Karpas-422 (cell line): ENCODE data around the gene KLK14. TPM values are rescaled to one million over a fixed set of nuclear protein-coding genes. Genes with fewer than 3 reads are reported as not detected.

Experiments
- DNase-seq: peaks from one replicate; pipeline ENCODE4 v3.0.0-alpha.2; 2015
- H2AFZ ChIP-seq: fragments of 200-600 bp; sonication (generic); 2 replicates; pipeline ENCODE4 v1.6.1; 2014; ENCODE audit warnings: antibody characterized with exemption, low read length, mixed read lengths
- H3K27ac ChIP-seq: fragments of 200-600 bp; sonication (generic); 2 replicates; pipeline ENCODE4 v1.5.1; 2014; ENCODE audit warnings: mild to moderate bottlenecking, low read length, moderate library complexity
- H3K27me3 ChIP-seq: fragments of 200-600 bp; sonication (generic); 2 replicates; pipeline ENCODE4 v1.6.1; 2014; ENCODE audit warnings: low read length, mixed read lengths
- H3K36me3 ChIP-seq: fragments of 200-600 bp; sonication (generic); 2 replicates; pipeline ENCODE4 v1.6.1; 2014; ENCODE audit warnings: low read length, mixed read lengths; ENCODE audit not compliant: insufficient read depth
- H3K4me1 ChIP-seq: fragments of 200-600 bp; sonication (generic); 2 replicates; pipeline ENCODE4 v1.6.1; 2014; ENCODE audit warnings: mild to moderate bottlenecking, low read length, mixed read lengths
- H3K4me2 ChIP-seq: fragments of 200-600 bp; sonication (generic); 2 replicates; pipeline ENCODE4 v1.6.1; 2014; ENCODE audit warnings: low read length, low read depth, mild to moderate bottlenecking; ENCODE audit not compliant: poor library complexity, severe bottlenecking
- H3K4me3 ChIP-seq: fragments of 200-600 bp; sonication (generic); 2 replicates; pipeline ENCODE4 v1.5.1; 2014; ENCODE audit warnings: mild to moderate bottlenecking, antibody characterized with exemption, low read length, mixed read lengths
- H3K79me2 ChIP-seq: fragments of 200-600 bp; sonication (generic); 2 replicates; pipeline ENCODE4 v1.6.1; 2014; ENCODE audit warnings: mild to moderate bottlenecking, low read length, mixed read lengths
- H3K9ac ChIP-seq: fragments of 200-600 bp; sonication (generic); 2 replicates; pipeline ENCODE4 v1.6.0; 2014; ENCODE audit warnings: low read length
- H3K9me2 ChIP-seq: fragments of 200-600 bp; sonication (generic), shearing (Covaris generic); replicated peaks from 2 replicates; pipeline ENCODE4 v1.6.0; 2014; ENCODE audit warnings: mild to moderate bottlenecking, low read length, moderate library complexity; ENCODE audit not compliant: insufficient read depth
- H3K9me3 ChIP-seq: fragments of 300-700, 200-600 bp; sonication (generic); 2 replicates; pipeline ENCODE4 v1.6.1; 2014; ENCODE audit warnings: low read length, mixed read lengths
- H4K20me1 ChIP-seq: fragments of 200-600 bp; sonication (generic); 2 replicates; pipeline ENCODE4 v1.6.1; 2014; ENCODE audit warnings: mild to moderate bottlenecking, antibody characterized with exemption, low read length, low read depth; ENCODE audit not compliant: insufficient read depth
- total RNA-seq: library from RNA; depleted of rRNA; stranded (reverse); fragments of >200 nt; shearing (Covaris generic); gene quantifications from 2 replicates; pipeline ENCODE4 v1.2.3, GENCODE V29; 2014; ENCODE audit warnings: low replicate concordance

Gene KLK14
- total RNA-seq, 1 experiment from 2014 or later: 0.48 TPM

DNA sequence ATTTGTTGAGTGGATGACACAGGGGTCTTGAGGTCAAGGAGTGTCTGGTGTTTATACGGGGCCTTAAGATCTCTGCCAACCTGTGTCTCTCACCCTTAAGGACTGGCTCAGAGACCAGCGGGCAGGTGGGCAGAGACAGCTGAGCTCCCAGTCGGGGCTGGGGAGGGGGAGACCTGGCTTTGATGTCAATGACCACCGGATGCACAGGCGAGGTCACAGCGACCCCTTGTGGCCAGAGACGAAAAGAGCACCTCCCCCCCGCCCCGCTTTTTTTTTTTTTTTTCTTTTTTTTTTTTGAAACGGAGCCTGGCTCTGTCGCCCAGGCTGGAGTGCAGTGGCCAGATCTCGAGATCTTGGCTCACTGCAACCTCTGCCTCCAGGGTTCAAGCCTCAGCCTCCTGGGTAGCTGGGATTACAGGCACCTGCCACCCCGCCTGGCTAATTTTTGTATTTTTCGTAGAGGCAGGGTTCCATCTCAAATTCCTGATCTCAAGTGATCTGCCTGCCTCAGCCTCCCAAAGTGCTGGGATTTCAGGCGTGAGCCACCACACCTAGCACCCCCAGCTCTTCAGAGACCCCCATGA lies 12.1 kb upstream of the KLK14 start:
- DNase-seq: peak; percentile 81
- no peaks in the 10 kb centered on the region for H3K9me2 ChIP-seq

GRCh38 chr19:51093510-51094345 lies 11.0 kb upstream of the KLK14 start:
- 0 out of 2 replicates have a peak, but pooled peaks cover 4% of the 10 kb centered on the region for H3K36me3 ChIP-seq
- H2AFZ ChIP-seq: no peak overlapping the region
- no peak for DNase-seq
- no peak overlapping the region for H3K27ac ChIP-seq
- no peaks in the 10 kb centered on the region for H3K4me1 ChIP-seq
- no peaks in the 10 kb centered on the region for H3K27me3 ChIP-seq
- H3K4me3 ChIP-seq: no peak overlapping the region
- peaks cover 44% of the 10 kb centered on the region for H4K20me1 ChIP-seq
- H3K9me2 ChIP-seq: no peaks in the 10 kb centered on the region
- no peak overlapping the region for H3K9ac ChIP-seq
- no peaks in the 10 kb centered on the region for H3K79me2 ChIP-seq
- H3K4me2 ChIP-seq: no peak overlapping the region
- no peaks in the 10 kb centered on the region for H3K9me3 ChIP-seq

More for the DNA sequence above, 12.1 kb upstream of the KLK14 start:
- H3K4me1 ChIP-seq: no peaks in the 10 kb centered on the region
- H3K27me3 ChIP-seq: no peaks in the 10 kb centered on the region
- H3K4me2 ChIP-seq: no peak overlapping the region
- H3K79me2 ChIP-seq: no peaks in the 10 kb centered on the region
- H4K20me1 ChIP-seq: peaks cover 39% of the 10 kb centered on the region
- H2AFZ ChIP-seq: no peak overlapping the region
- H3K9me3 ChIP-seq: no peaks in the 10 kb centered on the region
- H3K9ac ChIP-seq: no peak overlapping the region
- H3K27ac ChIP-seq: no peak overlapping the region
- 0 out of 2 replicates have a peak, but pooled peaks cover 4% of the 10 kb centered on the region for H3K36me3 ChIP-seq
- no peak overlapping the region for H3K4me3 ChIP-seq

DNA sequence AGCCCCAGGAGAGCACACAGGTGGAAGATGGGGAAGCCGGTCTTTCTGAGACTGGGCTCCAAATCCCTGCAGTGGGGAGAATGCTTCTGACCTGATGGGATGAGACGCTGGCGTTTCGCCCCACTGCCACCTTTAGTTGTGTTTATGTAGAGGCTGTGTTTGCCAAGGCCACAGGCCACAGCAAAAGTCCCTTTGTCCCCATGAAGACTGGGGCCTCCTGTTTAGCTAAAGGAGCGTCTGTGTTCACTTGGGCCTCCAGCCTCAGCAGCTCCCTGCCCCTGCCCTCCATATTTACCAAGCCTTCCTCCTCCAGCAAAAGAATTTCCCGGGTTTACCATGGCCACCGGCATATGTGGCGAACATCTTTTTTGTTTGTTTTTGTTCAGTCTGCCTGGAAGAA lies 10.4 kb upstream of the KLK14 start:
- H3K9ac ChIP-seq: no peak overlapping the region
- no peaks in the 10 kb centered on the region for H3K9me2 ChIP-seq
- no peak overlapping the region for H2AFZ ChIP-seq
- 0 out of 2 replicates have a peak, but pooled peaks cover 4% of the 10 kb centered on the region for H3K36me3 ChIP-seq
- H3K27ac ChIP-seq: no peak overlapping the region
- H3K9me3 ChIP-seq: no peaks in the 10 kb centered on the region
- H3K79me2 ChIP-seq: no peaks in the 10 kb centered on the region
- H3K27me3 ChIP-seq: no peaks in the 10 kb centered on the region
- no peak overlapping the region for H3K4me3 ChIP-seq
- H4K20me1 ChIP-seq: peaks cover 44% of the 10 kb centered on the region
- no peaks in the 10 kb centered on the region for H3K4me1 ChIP-seq
- no peak overlapping the region for H3K4me2 ChIP-seq
- no peak for DNase-seq

DNA sequence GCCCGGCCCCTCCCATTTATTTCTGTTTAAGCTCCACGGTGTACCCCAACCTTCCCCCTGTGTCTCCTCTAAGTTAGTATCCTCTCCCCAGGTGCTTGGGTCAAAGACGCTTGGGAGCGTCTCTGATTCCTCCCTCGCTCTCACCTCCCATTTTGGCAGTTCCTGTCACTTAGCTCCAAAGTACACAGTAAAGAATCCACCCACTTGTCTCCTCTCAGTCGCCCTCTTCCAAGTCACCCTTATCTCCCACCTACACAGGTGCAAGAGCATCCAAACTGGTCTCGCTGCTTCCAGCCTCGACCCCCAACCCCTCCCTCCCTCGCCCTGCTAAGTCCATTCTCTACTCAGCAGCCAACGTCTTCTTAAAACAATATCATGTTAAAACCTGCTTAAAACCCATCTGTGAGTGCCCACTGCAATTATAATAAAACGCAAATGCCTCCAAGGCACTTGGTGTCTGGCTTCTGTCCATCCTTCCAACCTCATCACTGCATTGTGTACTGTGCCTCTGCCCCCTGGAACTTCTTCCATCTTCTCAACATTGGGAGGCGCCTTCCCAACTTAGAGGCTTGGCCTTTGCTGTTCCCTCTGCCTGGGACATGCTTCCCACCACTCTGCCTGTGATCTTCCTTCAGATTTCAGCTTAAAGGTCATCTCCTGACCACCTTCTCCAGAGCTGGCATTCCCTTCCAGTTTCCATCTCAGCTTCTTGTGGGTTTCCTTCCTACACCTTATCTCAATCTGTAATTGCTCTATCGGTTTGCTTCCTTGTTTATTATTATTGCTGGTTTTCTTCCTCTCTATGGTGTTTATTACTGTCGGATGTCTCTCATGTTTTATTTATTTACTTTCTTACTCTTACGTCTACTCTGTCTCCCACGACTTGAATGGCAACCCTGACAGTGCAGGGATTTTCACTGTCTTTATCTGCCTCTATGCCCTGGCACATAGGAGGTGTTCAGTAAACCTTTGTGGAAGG lies 9.5 kb upstream of the KLK14 start:
- H3K4me2 ChIP-seq: no peak overlapping the region
- H3K27me3 ChIP-seq: no peaks in the 10 kb centered on the region
- H3K9me3 ChIP-seq: no peaks in the 10 kb centered on the region
- H3K79me2 ChIP-seq: no peaks in the 10 kb centered on the region
- H3K9me2 ChIP-seq: no peaks in the 10 kb centered on the region
- 0 out of 2 replicates have a peak, but pooled peaks cover 4% of the 10 kb centered on the region for H3K36me3 ChIP-seq
- H2AFZ ChIP-seq: no peak overlapping the region
- no peak overlapping the region for H3K9ac ChIP-seq
- H3K4me1 ChIP-seq: no peaks in the 10 kb centered on the region
- DNase-seq: no peak
- H3K4me3 ChIP-seq: no peak overlapping the region
- H4K20me1 ChIP-seq: peaks cover 43% of the 10 kb centered on the region
- no peak overlapping the region for H3K27ac ChIP-seq

DNA sequence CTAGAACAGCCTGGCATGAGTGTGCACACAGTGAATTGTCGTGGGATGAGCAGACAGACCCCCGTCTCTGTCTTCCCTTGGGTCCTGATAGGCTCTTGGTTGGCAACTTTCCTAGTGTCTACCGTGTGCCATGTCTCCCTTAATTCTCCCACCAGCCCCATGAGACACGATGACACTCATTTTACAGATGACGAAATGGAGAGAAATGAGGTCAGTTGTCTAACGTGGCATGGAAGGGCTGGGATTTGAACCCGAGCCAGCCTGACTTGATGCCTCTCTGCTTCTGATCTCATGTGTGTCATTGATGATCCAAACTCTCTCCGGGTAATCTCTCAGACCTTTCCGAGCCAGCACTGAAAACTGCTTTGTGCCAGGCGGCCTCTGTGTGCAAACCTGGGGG lies 8.4 kb upstream of the KLK14 start:
- H3K9me3 ChIP-seq: no peaks in the 10 kb centered on the region
- H3K9me2 ChIP-seq: no peaks in the 10 kb centered on the region
- H3K4me3 ChIP-seq: no peak overlapping the region
- H3K79me2 ChIP-seq: no peaks in the 10 kb centered on the region
- no peaks in the 10 kb centered on the region for H3K4me1 ChIP-seq
- no peak overlapping the region for H3K9ac ChIP-seq
- no peak overlapping the region for H3K27ac ChIP-seq
- H3K4me2 ChIP-seq: no peak overlapping the region
- peaks cover 34% of the 10 kb centered on the region; the same call in 1 of the 2 replicates for H4K20me1 ChIP-seq
- DNase-seq: no peak
- no peaks in the 10 kb centered on the region for H3K27me3 ChIP-seq
- H3K36me3 ChIP-seq: 0 out of 2 replicates have a peak, but pooled peaks cover 4% of the 10 kb centered on the region
- H2AFZ ChIP-seq: no peak overlapping the region

GRCh38 chr19:51090471-51090870 lies 7.8 kb upstream of the KLK14 start:
- Histone ChIP-seq H3K4me2 (no peak overlapping the region), H3K4me1 (no peaks in the 10 kb centered on the region), H3K9me2 (no peaks in the 10 kb centered on the region), H2AFZ (no peak overlapping the region), H3K36me3 (no peaks in the 10 kb centered on the region), H3K9ac (no peak overlapping the region), H3K79me2 (no peaks in the 10 kb centered on the region), H4K20me1 (peaks cover 29% of the 10 kb centered on the region; the same call in 1 of the 2 replicates), H3K9me3 (no peaks in the 10 kb centered on the region), H3K27me3 (no peaks in the 10 kb centered on the region), H3K4me3 (no peak overlapping the region), H3K27ac (no peak overlapping the region)
- no peak for DNase-seq

DNA sequence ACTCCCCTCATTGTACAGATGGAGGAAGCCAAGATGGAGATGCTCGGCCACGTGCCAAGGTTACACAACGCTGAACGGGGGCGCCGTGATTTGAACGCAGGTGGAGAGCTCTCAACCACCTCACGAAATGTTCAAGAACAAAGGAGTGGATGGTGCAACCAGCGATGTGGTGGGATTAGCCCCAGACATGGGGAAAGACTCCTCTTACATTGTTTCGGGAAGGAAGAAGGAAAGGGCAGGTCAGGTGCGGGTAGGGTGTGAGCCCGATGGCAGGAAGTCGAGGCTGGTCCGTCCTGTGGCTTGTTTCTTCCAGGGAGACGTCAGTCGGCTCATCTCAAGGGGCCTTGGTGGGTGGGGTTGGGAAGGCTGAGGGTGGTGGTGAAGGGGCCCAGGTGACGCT lies 7.1 kb upstream of the KLK14 start:
- Histone ChIP-seq H3K27me3 (no peaks in the 10 kb centered on the region), H3K9me2 (no peaks in the 10 kb centered on the region), H3K27ac (no peak overlapping the region), H3K4me1 (no peaks in the 10 kb centered on the region), H2AFZ (no peak overlapping the region), H3K4me2 (no peak overlapping the region), H3K36me3 (no peaks in the 10 kb centered on the region), H4K20me1 (peaks cover 29% of the 10 kb centered on the region; the same call in 1 of the 2 replicates), H3K4me3 (no peak overlapping the region), H3K9ac (no peak overlapping the region), H3K79me2 (no peaks in the 10 kb centered on the region), H3K9me3 (no peaks in the 10 kb centered on the region)
- no peak for DNase-seq
